ENCODE results near the gene FAIM2.

The FAIM2 gene

GRCh38 chr12:49885118-49885517 is 18.6 kb downstream of the FAIM2 start:
- TF ChIP-seq CTCF (IDR thresholded peaks at IDR 0.05), result no peak

GRCh38 chr12:49882851-49883464 is 20.7 kb downstream of the FAIM2 start:
- no peak for TF ChIP-seq CTCF (IDR thresholded peaks at IDR 0.05)

- no peak for TF ChIP-seq CTCF (IDR thresholded peaks at IDR 0.05)
These were observed 21.4 kb downstream of the FAIM2 start for GRCh38 chr12:49882248-49882850.

GRCh38 chr12:49881415-49882247 is 22.1 kb downstream of the FAIM2 start:
- no peak for TF ChIP-seq CTCF (IDR thresholded peaks at IDR 0.05)

- TF ChIP-seq CTCF (IDR thresholded peaks at IDR 0.05), result no peak
These were observed 22.8 kb downstream of the FAIM2 start for GRCh38 chr12:49880756-49881414.

GRCh38 chr12:49878021-49878420 is 25.7 kb downstream of the FAIM2 start:
- TF ChIP-seq CTCF (IDR thresholded peaks at IDR 0.05), result no peak

GRCh38 chr12:49877066-49877465 is 26.6 kb downstream of the FAIM2 start:
- no peak for TF ChIP-seq CTCF (IDR thresholded peaks at IDR 0.05)
